Stimulated activated CD4-positive, alpha-beta T cell treated with anti-CD3 and anti-CD28 coated beads, Interleukin-12 subunit alpha, Interleukin-12 subunit beta, amount 100 ng/mL, for 4 hours (primary cell): Measurements from ENCODE around the gene FAM13C.

Experiments
- DNase-seq: peaks from one replicate; pipeline ENCODE4 v3.0.0-alpha.2; 2020

The FAM13C gene

GRCh38 chr10:59360605-59361405 is 1.5 kb downstream of the FAM13C start:
- no peak for DNase-seq

GRCh38 chr10:59358576-59358975 is 3.8 kb downstream of the FAM13C start:
- DNase-seq = no peak

- no peak for DNase-seq
These were observed 7.9 kb downstream of the FAM13C start for GRCh38 chr10:59354434-59354833.

GRCh38 chr10:59350558-59350957 is 11.8 kb downstream of the FAM13C start:
- no peak for DNase-seq

GRCh38 chr10:59346321-59346720 is 16.0 kb downstream of the FAM13C start:
- no peak for DNase-seq

GRCh38 chr10:59342723-59343122 is 19.6 kb downstream of the FAM13C start:
- no peak for DNase-seq

GRCh38 chr10:59342000-59342399 is 20.3 kb downstream of the FAM13C start:
- DNase-seq = no peak

GRCh38 chr10:59340285-59340684 is 22.1 kb downstream of the FAM13C start:
- no peak for DNase-seq

GRCh38 chr10:59339351-59339750 is 23.0 kb downstream of the FAM13C start:
- no peak for DNase-seq

- DNase-seq = no peak
These were observed 25.1 kb downstream of the FAM13C start for GRCh38 chr10:59337201-59337652.

- no peak for DNase-seq
These were observed 25.7 kb downstream of the FAM13C start for GRCh38 chr10:59336632-59337031.

- DNase-seq = no peak
These were observed 26.9 kb downstream of the FAM13C start for GRCh38 chr10:59335497-59335896.

- no peak for DNase-seq
These were observed 28.6 kb downstream of the FAM13C start for GRCh38 chr10:59333701-59334100.

GRCh38 chr10:59332581-59332980 is 29.8 kb downstream of the FAM13C start:
- DNase-seq = no peak

GRCh38 chr10:59331661-59332060 is 30.7 kb downstream of the FAM13C start:
- no peak for DNase-seq

- DNase-seq = no peak
These were observed 37.2 kb downstream of the FAM13C start for GRCh38 chr10:59325116-59325515.

GRCh38 chr10:59324597-59324996 is 37.8 kb downstream of the FAM13C start:
- no peak for DNase-seq

- no peak for DNase-seq
These were observed 38.4 kb downstream of the FAM13C start for GRCh38 chr10:59323831-59324401.

GRCh38 chr10:59323036-59323459 is 39.3 kb downstream of the FAM13C start:
- DNase-seq = no peak

- DNase-seq = no peak
These were observed 40.2 kb downstream of the FAM13C start for GRCh38 chr10:59322131-59322530.

- DNase-seq = no peak
These were observed 42.0 kb downstream of the FAM13C start for GRCh38 chr10:59320355-59320754.

GRCh38 chr10:59319854-59320253 is 42.5 kb downstream of the FAM13C start:
- DNase-seq = no peak

GRCh38 chr10:59317066-59317465 is 45.3 kb downstream of the FAM13C start:
- no peak for DNase-seq

GRCh38 chr10:59315465-59315864 is 46.9 kb downstream of the FAM13C start:
- no peak for DNase-seq

- DNase-seq = no peak
These were observed 48.1 kb downstream of the FAM13C start for GRCh38 chr10:59314268-59314667.
